ENCODE data around the gene CEP85. TPM values are rescaled to one million over a fixed set of nuclear protein-coding genes. Genes with fewer than 3 reads are reported as not detected.

Gene CEP85
- total and polyA plus RNA-seq, 10 of the 15 experiments (the other 5 are each of a cell fraction or from before 2014, with no cell fraction given) = 8.4 to 26.8 (median 21.5) TPM

DNA sequence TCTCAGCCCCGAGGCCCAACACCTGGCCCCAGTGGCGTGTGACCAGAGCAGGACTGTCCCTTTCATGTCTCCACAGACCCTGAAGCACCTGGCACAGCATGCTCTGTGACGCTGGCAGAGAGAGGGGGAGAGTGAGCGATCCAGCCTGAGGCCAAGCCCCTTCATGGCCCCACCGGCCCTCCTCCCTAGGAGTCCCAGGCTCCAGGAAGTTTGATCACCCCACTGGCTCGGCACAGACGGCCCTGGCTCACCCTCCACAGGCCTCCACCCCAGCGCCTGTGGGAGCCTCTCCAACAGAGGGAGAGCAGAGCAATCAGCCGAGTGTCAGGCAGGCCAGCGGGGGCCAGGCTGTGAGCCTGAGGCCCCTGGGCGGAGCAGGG lies 56.9 kb downstream of the CEP85 start:
- Histone ChIP-seq H3K4me1 (ENCODE audit: control insufficient read depth, insufficient read depth, low read length) (peaks cover 55% of the 10 kb centered on the region), H3K4me2 (ENCODE audit: control insufficient read depth, insufficient read depth) (peak overlapping the region; percentile 66; the same call in 1 of the 2 replicates), H3K4me3 (no peak overlapping the region), H3K9me3 (replicated peaks; ENCODE audit: control insufficient read depth, insufficient read depth, low read length) (no peaks in the 10 kb centered on the region), H2AFZ (ENCODE audit: control insufficient read depth, low read depth, low read length) (peak overlapping the region; percentile 70), H3K36me3 (ENCODE audit: control insufficient read depth in 2 of 2, insufficient read depth in 2 of 2, low read length in 1 of 2) (no peaks in the 10 kb centered on the region), H3K27me3 (replicated peaks in 1 of 2; ENCODE audit: control insufficient read depth in 2 of 2, insufficient read depth in 2 of 2, low read length in 1 of 2) (no peaks in the 10 kb centered on the region), H3K79me2 (ENCODE audit: control insufficient read depth, insufficient read depth, low read length) (no peaks in the 10 kb centered on the region), H4K20me1 (ENCODE audit: control insufficient read depth, insufficient read depth) (no peaks in the 10 kb centered on the region), H3K9ac (ENCODE audit: control insufficient read depth, insufficient read depth, low read length) (peak overlapping the region; percentile 42), H3K27ac (ENCODE audit: control insufficient read depth, insufficient read depth) (peak overlapping the region; percentile 86)
- intact Hi-C loops (cut with micrococcal nuclease; ENCODE audit: unreplicated experiment) = no loop called here
- FAIRE-seq (no peak), ATAC-seq (no peak), DNase-seq (ENCODE audit: low read depth, low spot score) (no peak)
- CTCF ChIA-PET = interaction anchor here (7.8 to 18.0 kb wide), 4 partner anchors 15 to 126 kb away, joined by 89 to 879 read pairs (median 94); partner anchors contain the start of gene CD52
- BruUV-seq (replicated peaks) = no TSS peak
- in situ Hi-C loops (cut with MboI) = no loop called here
- WGBS (ENCODE audit: insufficient coverage, insufficient replicate concordance, low lambda C conversion rate, missing lambda C conversion rate) = 58% methylated on average over 11 of the region's 11 CpGs
- RAD21 ChIA-PET (ENCODE audit: unreplicated experiment) = interaction anchor here (2.8 to 8.7 kb wide), 2 partner anchors 17 to 28 kb away, joined by 17 to 477 read pairs; partner anchors contain the start of genes CD52 and UBXN11
- POLR2A ChIA-PET = interaction anchor here (0.5 to 9.2 kb wide), 3 partner anchors 16 to 576 kb away, joined by 3 to 253 read pairs (median 30); partner anchors contain the start of genes CD52 and UBXN11
- peak; percentile 34; the same call in 1 of the 2 replicates for TF ChIP-seq TCF12 (IDR thresholded peaks at IDR 0.05; ENCODE audit: low read depth, low read length)
- no peak for TF ChIP-seq BCL11A (IDR thresholded peaks at IDR 0.05; ENCODE audit: low read depth, low read length)
- SMC1A ChIA-PET (ENCODE audit: uncharacterized antibody, unreplicated experiment) = interaction anchor here (11.1 kb wide), 1 partner anchor 30 kb away, joined by 474 read pairs; the partner anchor contains the start of gene CD52

DNA sequence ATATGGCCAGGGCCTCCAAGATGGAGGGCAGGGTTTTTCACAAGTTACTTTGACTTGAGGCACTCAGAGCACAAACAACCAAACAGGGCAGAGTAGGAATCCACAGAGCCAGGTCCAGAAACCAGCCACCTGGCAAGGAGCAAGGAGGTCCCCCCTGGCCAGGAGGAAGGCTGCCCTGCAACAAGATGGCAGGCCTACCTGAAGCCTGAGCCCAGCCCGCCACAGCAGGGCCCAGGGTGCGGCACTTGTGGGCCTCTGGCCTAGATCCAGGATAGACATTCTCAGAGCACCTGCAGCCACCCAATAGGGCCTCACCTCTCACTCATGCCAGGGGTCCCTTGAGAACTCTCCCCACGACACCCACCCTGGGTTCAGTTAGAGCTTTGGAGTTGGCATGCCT lies 57.4 kb downstream of the CEP85 start:
- WGBS (ENCODE audit: insufficient coverage, insufficient replicate concordance, low lambda C conversion rate, missing lambda C conversion rate) = 89% methylated on average over 3 of the region's 3 CpGs
- CTCF ChIA-PET = interaction anchor here (1.0 kb wide), 1 partner anchor 31 kb away, joined by 3 read pairs; no protein-coding TSS in a partner anchor
- Histone ChIP-seq H3K4me3 (no peak overlapping the region), H4K20me1 (ENCODE audit: control insufficient read depth, insufficient read depth) (no peaks in the 10 kb centered on the region), H3K4me1 (ENCODE audit: control insufficient read depth, insufficient read depth, low read length) (peaks cover 50% of the 10 kb centered on the region), H2AFZ (ENCODE audit: control insufficient read depth, low read depth, low read length) (no peak overlapping the region), H3K79me2 (ENCODE audit: control insufficient read depth, insufficient read depth, low read length) (no peaks in the 10 kb centered on the region), H3K27me3 (replicated peaks in 1 of 2; ENCODE audit: control insufficient read depth in 2 of 2, insufficient read depth in 2 of 2, low read length in 1 of 2) (no peaks in the 10 kb centered on the region), H3K4me2 (ENCODE audit: control insufficient read depth, insufficient read depth) (no peak overlapping the region), H3K27ac (ENCODE audit: control insufficient read depth, insufficient read depth) (no peak overlapping the region), H3K9ac (ENCODE audit: control insufficient read depth, insufficient read depth, low read length) (no peak overlapping the region), H3K9me3 (replicated peaks; ENCODE audit: control insufficient read depth, insufficient read depth, low read length) (no peaks in the 10 kb centered on the region), H3K36me3 (ENCODE audit: control insufficient read depth in 2 of 2, insufficient read depth in 2 of 2, low read length in 1 of 2) (no peaks in the 10 kb centered on the region)
- in situ Hi-C loops (cut with MboI) = no loop called here
- no peak for ATAC-seq
- no TSS peak for BruUV-seq (replicated peaks)
- SMC1A ChIA-PET (ENCODE audit: uncharacterized antibody, unreplicated experiment) = interaction anchor here (11.1 kb wide), 1 partner anchor 29 kb away, joined by 474 read pairs; the partner anchor contains the start of gene CD52
- intact Hi-C loops (cut with micrococcal nuclease; ENCODE audit: unreplicated experiment) = no loop called here
- POLR2A ChIA-PET = interaction anchor here (9.2 kb wide), 1 partner anchor 27 kb away, joined by 253 read pairs; the partner anchor contains the start of gene CD52
- no peak for FAIRE-seq
- RAD21 ChIA-PET (ENCODE audit: unreplicated experiment) = no interaction called here
- no peak for DNase-seq (ENCODE audit: low read depth, low spot score)
- TF ChIP-seq, protein P1, sequence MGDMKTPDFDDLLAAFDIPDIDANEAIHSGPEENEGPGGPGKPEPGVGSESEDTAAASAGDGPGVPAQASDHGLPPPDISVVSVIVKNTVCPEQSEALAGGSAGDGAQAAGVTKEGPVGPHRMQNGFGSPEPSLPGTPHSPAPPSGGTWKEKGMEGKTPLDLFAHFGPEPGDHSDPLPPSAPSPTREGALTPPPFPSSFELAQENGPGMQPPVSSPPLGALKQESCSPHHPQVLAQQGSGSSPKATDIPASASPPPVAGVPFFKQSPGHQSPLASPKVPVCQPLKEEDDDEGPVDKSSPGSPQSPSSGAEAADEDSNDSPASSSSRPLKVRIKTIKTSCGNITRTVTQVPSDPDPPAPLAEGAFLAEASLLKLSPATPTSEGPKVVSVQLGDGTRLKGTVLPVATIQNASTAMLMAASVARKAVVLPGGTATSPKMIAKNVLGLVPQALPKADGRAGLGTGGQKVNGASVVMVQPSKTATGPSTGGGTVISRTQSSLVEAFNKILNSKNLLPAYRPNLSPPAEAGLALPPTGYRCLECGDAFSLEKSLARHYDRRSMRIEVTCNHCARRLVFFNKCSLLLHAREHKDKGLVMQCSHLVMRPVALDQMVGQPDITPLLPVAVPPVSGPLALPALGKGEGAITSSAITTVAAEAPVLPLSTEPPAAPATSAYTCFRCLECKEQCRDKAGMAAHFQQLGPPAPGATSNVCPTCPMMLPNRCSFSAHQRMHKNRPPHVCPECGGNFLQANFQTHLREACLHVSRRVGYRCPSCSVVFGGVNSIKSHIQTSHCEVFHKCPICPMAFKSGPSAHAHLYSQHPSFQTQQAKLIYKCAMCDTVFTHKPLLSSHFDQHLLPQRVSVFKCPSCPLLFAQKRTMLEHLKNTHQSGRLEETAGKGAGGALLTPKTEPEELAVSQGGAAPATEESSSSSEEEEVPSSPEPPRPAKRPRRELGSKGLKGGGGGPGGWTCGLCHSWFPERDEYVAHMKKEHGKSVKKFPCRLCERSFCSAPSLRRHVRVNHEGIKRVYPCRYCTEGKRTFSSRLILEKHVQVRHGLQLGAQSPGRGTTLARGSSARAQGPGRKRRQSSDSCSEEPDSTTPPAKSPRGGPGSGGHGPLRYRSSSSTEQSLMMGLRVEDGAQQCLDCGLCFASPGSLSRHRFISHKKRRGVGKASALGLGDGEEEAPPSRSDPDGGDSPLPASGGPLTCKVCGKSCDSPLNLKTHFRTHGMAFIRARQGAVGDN (IDR thresholded peaks at IDR 0.05) = no peak
- TF ChIP-seq GABPA (IDR thresholded peaks at IDR 0.05; ENCODE audit: low read depth) (no peak), IKZF2 (IDR thresholded peaks at IDR 0.05) (no peak), EGR1 (IDR thresholded peaks at IDR 0.05; ENCODE audit: borderline replicate concordance in 1 of 2, low read depth in 2 of 2, low read length in 2 of 2) (no peak), KLF5 (IDR thresholded peaks at IDR 0.05; ENCODE audit: partially characterized antibody) (no peak)
- TF ChIP-seq, protein P2, sequence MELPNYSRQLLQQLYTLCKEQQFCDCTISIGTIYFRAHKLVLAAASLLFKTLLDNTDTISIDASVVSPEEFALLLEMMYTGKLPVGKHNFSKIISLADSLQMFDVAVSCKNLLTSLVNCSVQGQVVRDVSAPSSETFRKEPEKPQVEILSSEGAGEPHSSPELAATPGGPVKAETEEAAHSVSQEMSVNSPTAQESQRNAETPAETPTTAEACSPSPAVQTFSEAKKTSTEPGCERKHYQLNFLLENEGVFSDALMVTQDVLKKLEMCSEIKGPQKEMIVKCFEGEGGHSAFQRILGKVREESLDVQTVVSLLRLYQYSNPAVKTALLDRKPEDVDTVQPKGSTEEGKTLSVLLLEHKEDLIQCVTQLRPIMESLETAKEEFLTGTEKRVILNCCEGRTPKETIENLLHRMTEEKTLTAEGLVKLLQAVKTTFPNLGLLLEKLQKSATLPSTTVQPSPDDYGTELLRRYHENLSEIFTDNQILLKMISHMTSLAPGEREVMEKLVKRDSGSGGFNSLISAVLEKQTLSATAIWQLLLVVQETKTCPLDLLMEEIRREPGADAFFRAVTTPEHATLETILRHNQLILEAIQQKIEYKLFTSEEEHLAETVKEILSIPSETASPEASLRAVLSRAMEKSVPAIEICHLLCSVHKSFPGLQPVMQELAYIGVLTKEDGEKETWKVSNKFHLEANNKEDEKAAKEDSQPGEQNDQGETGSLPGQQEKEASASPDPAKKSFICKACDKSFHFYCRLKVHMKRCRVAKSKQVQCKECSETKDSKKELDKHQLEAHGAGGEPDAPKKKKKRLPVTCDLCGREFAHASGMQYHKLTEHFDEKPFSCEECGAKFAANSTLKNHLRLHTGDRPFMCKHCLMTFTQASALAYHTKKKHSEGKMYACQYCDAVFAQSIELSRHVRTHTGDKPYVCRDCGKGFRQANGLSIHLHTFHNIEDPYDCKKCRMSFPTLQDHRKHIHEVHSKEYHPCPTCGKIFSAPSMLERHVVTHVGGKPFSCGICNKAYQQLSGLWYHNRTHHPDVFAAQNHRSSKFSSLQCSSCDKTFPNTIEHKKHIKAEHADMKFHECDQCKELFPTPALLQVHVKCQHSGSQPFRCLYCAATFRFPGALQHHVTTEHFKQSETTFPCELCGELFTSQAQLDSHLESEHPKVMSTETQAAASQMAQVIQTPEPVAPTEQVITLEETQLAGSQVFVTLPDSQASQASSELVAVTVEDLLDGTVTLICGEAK (IDR thresholded peaks at IDR 0.05; ENCODE audit: borderline replicate concordance) = no peak
